A549 (cell line): Measurements from ENCODE around the gene NDFIP1. TPM values are rescaled to one million over a fixed set of nuclear protein-coding genes. Genes with fewer than 3 reads are reported as not detected.
A peak's percentile ranks its signal among the peaks of the same experiment; 100 is the strongest.

ENCODE experiments used
- ATAC-seq, 2 experiments: fragments of 200-7000 bp in 1 of 2; fragments of >200 bp in 1 of 2; cut with Nextera tagmentation in 1 of 2; cut with Tn5 transposase in 1 of 2; 3 replicates each; pipeline versions ENCODE4 v1.8.0 to v1.9.1; 2018 to 2020; ENCODE audit warnings: mild to moderate bottlenecking in 1 of 2, moderate library complexity in 1 of 2
- CTCF ChIA-PET: fragments of 300-600 bp; sonication (Branson Sonifier 250); formaldehyde crosslinking; extraction: SDS; loops from one replicate; lab custom pipeline; 2021; ENCODE audit warnings: antibody characterized with exemption, inconsistent platforms; lab: Yijun Ruan, JAX
- POLR2A ChIA-PET: fragments of 350-600 bp; formaldehyde crosslinking; extraction: SDS; loops from one replicate; lab custom pipeline; 2021; ENCODE audit warnings: antibody characterized with exemption, inconsistent platforms; lab: Yijun Ruan, JAX
- DNase-seq, 2 experiments: peaks; one replicate each; pipeline versions ENCODE4 v3.0.0 to v3.0.0-alpha.2; 2011 to 2016; ENCODE audit warnings: low read depth in 1 of 2, low spot score in 1 of 2
- FAIRE-seq: peaks from 2 replicates; lab custom pipeline; 2011; peaks lifted over from hg19 to GRCh38; lab: Jason Lieb, UNC
- H3K27ac ChIP-seq, 2 experiments: fragments of >200 bp; sonication (Bioruptor Twin); formaldehyde crosslinking; 3 replicates each; pipeline ENCODE4 v1.5.1; 2016 to 2017
- H3K4me1 ChIP-seq: fragments of >200 bp; sonication (Bioruptor Twin); formaldehyde crosslinking; 3 replicates; pipeline ENCODE4 v1.6.1; 2016
- H3K4me2 ChIP-seq: fragments of >200 bp; sonication (Bioruptor Twin); formaldehyde crosslinking; 3 replicates; pipeline ENCODE4 v1.6.1; 2016
- H3K4me3 ChIP-seq: fragments of >200 bp; sonication (Bioruptor Twin); formaldehyde crosslinking; 3 replicates; pipeline ENCODE4 v1.5.1; 2016
- H3K9me3 ChIP-seq: fragments of >200 bp; sonication (Bioruptor Twin); formaldehyde crosslinking; 3 replicates; pipeline ENCODE4 v1.6.1; 2016
- BCL3 ChIP-seq: fragments of >200 bp; sonication (Bioruptor Twin); formaldehyde crosslinking; IDR thresholded peaks from 3 replicates; pipeline ENCODE4 v1.6.1; 2016
- BHLHE40 ChIP-seq: IDR thresholded peaks from 2 replicates; pipeline ENCODE4 v1.6.1; 2012; ENCODE audit warnings: low read depth, low read length, inconsistent platforms
- CBX8 ChIP-seq: fragments of 200-600 bp; sonication (generic); IDR thresholded peaks from 2 replicates; pipeline ENCODE4 v1.6.1; 2016
- CEBPB ChIP-seq, 2 experiments: fragments of >200 bp in 1 of 2; sonication (Bioruptor Twin) in 1 of 2; formaldehyde crosslinking in 1 of 2; IDR thresholded peaks; 2 replicates each; pipeline ENCODE4 v1.6.1; 2012 to 2016
- CTCF ChIP-seq: fragments of >200 bp; sonication (Bioruptor Twin); formaldehyde crosslinking; IDR thresholded peaks from 3 replicates; pipeline ENCODE4 v1.5.1; 2016
- E2F6 ChIP-seq: IDR thresholded peaks from 2 replicates; pipeline ENCODE4 v1.6.1; 2012; ENCODE audit warnings: low read depth, borderline replicate concordance
- ELK1 ChIP-seq: fragments of 150-350 bp; IDR thresholded peaks from 2 replicates; pipeline ENCODE4 v1.6.1; 2014; ENCODE audit warnings: low read depth, mild to moderate bottlenecking, low read length
- FOSB ChIP-seq: fragments of 250-450 bp; sonication (Bioruptor Pico); IDR thresholded peaks from 2 replicates; pipeline ENCODE4 v1.5.0; 2020; ENCODE audit warnings: mild to moderate bottlenecking, moderate library complexity
- GATA3 ChIP-seq: IDR thresholded peaks from 2 replicates; pipeline ENCODE4 v1.6.1; 2012; ENCODE audit warnings: borderline replicate concordance
- HDAC2 ChIP-seq: fragments of 200-600 bp; sonication (generic); IDR thresholded peaks from 2 replicates; pipeline ENCODE4 v1.6.1; 2016
- HEYL ChIP-seq: fragments of 250-450 bp; sonication (Bioruptor Pico); IDR thresholded peaks from 2 replicates; pipeline ENCODE4 v1.8.0; 2021; ENCODE audit warnings: mild to moderate bottlenecking, moderate library complexity
- MAX ChIP-seq: IDR thresholded peaks from 2 replicates; pipeline ENCODE4 v1.6.1; 2012
- NFE2L2 ChIP-seq: fragments of 150-350 bp; conservative IDR thresholded peaks from 2 replicates; pipeline ENCODE4 v1.6.1; 2014; ENCODE audit warnings: low read length
- PHF8 ChIP-seq: fragments of 200-600 bp; sonication (generic); IDR thresholded peaks from 2 replicates; pipeline ENCODE4 v1.6.1; 2016; ENCODE audit warnings: low read depth, mild to moderate bottlenecking, antibody characterized with exemption, moderate library complexity, borderline replicate concordance
- POLR2AphosphoS2 ChIP-seq: conservative IDR thresholded peaks from 2 replicates; pipeline ENCODE4 v1.6.1; 2012; ENCODE audit warnings: low read length, improper control_type of control experiment, inconsistent platforms
- RAD21 ChIP-seq, 2 experiments: fragments of >200 bp in 1 of 2; sonication (Bioruptor Twin) in 1 of 2; formaldehyde crosslinking in 1 of 2; IDR thresholded peaks in 1 of 2; conservative IDR thresholded peaks in 1 of 2; 2 replicates in 1 of 2; 3 replicates in 1 of 2; pipeline ENCODE4 v1.6.1; 2012 to 2018; ENCODE audit warnings: inconsistent platforms in 1 of 2
- RCOR1 ChIP-seq: fragments of 150-350 bp; IDR thresholded peaks from 2 replicates; pipeline ENCODE4 v1.6.1; 2014; ENCODE audit warnings: antibody characterized with exemption, low read length, low read depth
- RFX5 ChIP-seq: fragments of 450-650 bp; IDR thresholded peaks from 2 replicates; pipeline ENCODE4 v1.7.1; 2014; ENCODE audit warnings: antibody characterized with exemption, mild to moderate bottlenecking, moderate library complexity
- SMC3 ChIP-seq: fragments of >200 bp; sonication (Bioruptor Twin); formaldehyde crosslinking; IDR thresholded peaks from 3 replicates; pipeline ENCODE4 v1.6.1; 2018; ENCODE audit warnings: inconsistent platforms
- SREBF2 ChIP-seq: fragments of 450-650 bp; IDR thresholded peaks from 2 replicates; pipeline ENCODE4 v1.6.1; 2014; ENCODE audit warnings: mild to moderate bottlenecking, moderate library complexity
- ZFP36 ChIP-seq: fragments of 450-650 bp; IDR thresholded peaks from 2 replicates; pipeline ENCODE4 v1.6.1; 2014; ENCODE audit warnings: borderline replicate concordance; ENCODE audit not compliant: partially characterized antibody
- ZNF302 ChIP-seq: fragments of 250-450 bp; sonication (Bioruptor Pico); IDR thresholded peaks from 2 replicates; pipeline ENCODE4 v1.9.0; 2021; ENCODE audit warnings: inconsistent platforms, mild to moderate bottlenecking, moderate library complexity
- WGBS: methylation state at CpG from one replicate; pipeline ENCODE4 v1.1.6; 2017; ENCODE audit errors: missing lambda C conversion rate; 5-methylcytosine and 5-hydroxymethylcytosine counted together
- polyA plus RNA-seq, 4 experiments: library from polyadenylated mRNA; depleted of rRNA in 3 of 4; stranded (reverse); fragments of >200 nt; fragmentation: RNase III in 1 of 4; extraction: RNeasy Plus Mini Kit Qiagen cat#74134 plus additional on column Dnase treatment in 1 of 4; gene quantifications; 2 replicates in 3 of 4; 3 replicates in 1 of 4; pipeline ENCODE4 v1.2.3, GENCODE V29; 2011 to 2017
- TF ChIP-seq, protein P1 (sequence below): fragments of 200-600 bp; sonication (generic); IDR thresholded peaks from 2 replicates; pipeline ENCODE4 v1.6.1; 2016; ENCODE audit warnings: antibody characterized with exemption, mild to moderate bottlenecking, moderate library complexity

The NDFIP1 gene
- polyA plus RNA-seq, 2 of the 4 experiments (the other 2 are of a cell fraction): 42.4 to 58.0 TPM

DNA sequence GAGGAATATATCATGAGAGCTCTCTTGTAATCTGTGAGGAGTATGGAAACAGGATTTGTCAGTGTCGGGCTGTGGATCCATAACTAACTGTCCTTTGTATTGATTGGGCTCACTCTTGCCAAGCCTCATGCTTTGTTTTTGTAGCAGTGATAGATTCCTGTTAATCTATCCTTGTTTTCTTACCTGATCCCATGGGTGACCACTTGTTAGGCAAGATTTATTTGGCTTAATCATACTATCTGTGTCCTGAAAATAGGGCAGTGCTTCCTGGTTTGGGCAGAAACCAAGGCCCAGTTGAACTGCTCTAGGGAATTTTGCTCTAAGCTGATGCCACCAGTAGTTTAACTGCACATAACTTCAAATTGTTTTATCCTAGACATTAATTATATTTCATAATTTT lies 6.1 kb downstream of the NDFIP1 start (continued):
- TF ChIP-seq CTCF (no peak), HEYL (no peak), GATA3 (no peak)

- TF ChIP-seq SMC3: no peak
- TF ChIP-seq CEBPB (IDR thresholded peaks at IDR 0.05): peak in 1 of 2 experiments; percentile 14; a peak in 1 of 4 replicates
- TF ChIP-seq PHF8: no peak
- no peak for TF ChIP-seq ZNF302 (CRISPR knock-in tag)
- TF ChIP-seq FOSB (CRISPR knock-in tag): no peak
- TF ChIP-seq BCL3: no peak
Observed at GRCh38 chr5:142115937-142116614, 7.5 kb downstream of the NDFIP1 start.

DNA sequence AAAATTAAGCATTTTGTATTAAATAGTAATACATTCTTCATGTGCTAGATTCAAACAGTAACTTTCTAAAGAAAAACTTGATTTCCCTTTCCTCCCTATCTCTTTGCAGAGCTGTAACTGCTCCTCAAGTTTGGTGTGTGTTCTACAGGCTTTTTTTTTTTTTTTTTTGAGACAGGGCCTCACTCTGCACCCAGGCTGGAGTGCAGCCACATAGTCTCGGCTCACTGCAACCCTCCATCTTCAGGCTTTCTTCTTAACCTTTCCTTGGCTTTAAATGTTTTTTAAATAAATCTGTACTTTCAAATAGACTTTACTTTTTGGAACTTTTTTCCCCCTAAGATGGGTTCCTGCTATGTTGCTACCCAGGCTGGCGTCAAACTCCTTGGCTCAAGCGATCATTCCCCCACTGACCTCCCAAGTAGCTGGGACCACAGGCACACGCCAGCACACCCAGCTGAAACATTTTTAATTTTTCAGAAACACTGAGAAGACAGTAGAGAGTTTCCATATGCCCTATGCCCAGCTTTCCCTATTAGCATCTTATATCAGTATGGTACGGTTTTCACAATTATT lies 9.1 kb downstream of the NDFIP1 start:
- ChIA-PET POLR2A (no interaction called here), CTCF (interaction anchor here (0.6 to 0.7 kb wide), 2 partner anchors 12 to 61 kb away, joined by 3 read pairs; no protein-coding TSS in a partner anchor)
- FAIRE-seq (no peak), DNase-seq (no peak), ATAC-seq (no peak)
- 93% methylated on average over 5 of the region's 5 CpGs for WGBS
- Histone ChIP-seq H3K4me1 (0 out of 3 replicates have a peak, but pooled peaks cover 11% of the 10 kb centered on the region), H3K4me3 (no peak overlapping the region), H3K9me3 (no peaks in the 10 kb centered on the region), H3K4me2 (no peak overlapping the region), H3K27ac (no peak overlapping the region)
- TF ChIP-seq HDAC2 (no peak), RAD21 (conservative IDR thresholded peaks at IDR 0.05 in 1 of 2, IDR thresholded peaks at IDR 0.05 in 1 of 2) (no peak), RFX5 (no peak), ELK1 (no peak), SREBF2 (no peak), CBX8 (no peak), BHLHE40 (no peak), NFE2L2 (no peak), E2F6 (no peak), POLR2AphosphoS2 (no peak), CEBPB (IDR thresholded peaks at IDR 0.05) (no peak), ZFP36 (no peak), RCOR1 (no peak), MAX (no peak)
- TF ChIP-seq, protein P1, sequence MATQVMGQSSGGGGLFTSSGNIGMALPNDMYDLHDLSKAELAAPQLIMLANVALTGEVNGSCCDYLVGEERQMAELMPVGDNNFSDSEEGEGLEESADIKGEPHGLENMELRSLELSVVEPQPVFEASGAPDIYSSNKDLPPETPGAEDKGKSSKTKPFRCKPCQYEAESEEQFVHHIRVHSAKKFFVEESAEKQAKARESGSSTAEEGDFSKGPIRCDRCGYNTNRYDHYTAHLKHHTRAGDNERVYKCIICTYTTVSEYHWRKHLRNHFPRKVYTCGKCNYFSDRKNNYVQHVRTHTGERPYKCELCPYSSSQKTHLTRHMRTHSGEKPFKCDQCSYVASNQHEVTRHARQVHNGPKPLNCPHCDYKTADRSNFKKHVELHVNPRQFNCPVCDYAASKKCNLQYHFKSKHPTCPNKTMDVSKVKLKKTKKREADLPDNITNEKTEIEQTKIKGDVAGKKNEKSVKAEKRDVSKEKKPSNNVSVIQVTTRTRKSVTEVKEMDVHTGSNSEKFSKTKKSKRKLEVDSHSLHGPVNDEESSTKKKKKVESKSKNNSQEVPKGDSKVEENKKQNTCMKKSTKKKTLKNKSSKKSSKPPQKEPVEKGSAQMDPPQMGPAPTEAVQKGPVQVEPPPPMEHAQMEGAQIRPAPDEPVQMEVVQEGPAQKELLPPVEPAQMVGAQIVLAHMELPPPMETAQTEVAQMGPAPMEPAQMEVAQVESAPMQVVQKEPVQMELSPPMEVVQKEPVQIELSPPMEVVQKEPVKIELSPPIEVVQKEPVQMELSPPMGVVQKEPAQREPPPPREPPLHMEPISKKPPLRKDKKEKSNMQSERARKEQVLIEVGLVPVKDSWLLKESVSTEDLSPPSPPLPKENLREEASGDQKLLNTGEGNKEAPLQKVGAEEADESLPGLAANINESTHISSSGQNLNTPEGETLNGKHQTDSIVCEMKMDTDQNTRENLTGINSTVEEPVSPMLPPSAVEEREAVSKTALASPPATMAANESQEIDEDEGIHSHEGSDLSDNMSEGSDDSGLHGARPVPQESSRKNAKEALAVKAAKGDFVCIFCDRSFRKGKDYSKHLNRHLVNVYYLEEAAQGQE: no peak

More at GRCh38 chr5:142115937-142116614, 7.5 kb downstream of the NDFIP1 start:
- H3K9me3 ChIP-seq: no peaks in the 10 kb centered on the region
- 90% methylated on average over 4 of the region's 4 CpGs for WGBS
- no peak overlapping the region for H3K27ac ChIP-seq
- ChIA-PET POLR2A (no interaction called here), CTCF (interaction anchor here (1.0 to 1.2 kb wide), 2 partner anchors 29 to 126 kb away, joined by 3 to 4 read pairs; no protein-coding TSS in a partner anchor)
- peaks cover 13% of the 10 kb centered on the region; the same call in 1 of the 3 replicates for H3K4me1 ChIP-seq
- FAIRE-seq: no peak
- H3K4me2 ChIP-seq: no peak overlapping the region
- DNase-seq: no peak
- ATAC-seq: no peak
- no peak overlapping the region for H3K4me3 ChIP-seq
